RWPE2 (cell line): ENCODE data around the gene PPP1R7.

Experiments
- ATAC-seq: fragments of 200-7000 bp; cut with Tn5 transposase; 3 replicates; pipeline ENCODE4 v1.9.1; 2021; ENCODE audit warnings: low read depth
- DNase-seq: peaks from one replicate; pipeline ENCODE4 v3.0.0-alpha.2; 2020; ENCODE audit warnings: low spot score
- H3K27ac ChIP-seq: fragments of 450-650 bp; 2 replicates; pipeline ENCODE4 v1.5.1; 2017; ENCODE audit warnings: mild to moderate bottlenecking; ENCODE audit not compliant: poor library complexity, severe bottlenecking
- H3K27me3 ChIP-seq: fragments of 250-450 bp; sonication (Bioruptor Pico); 2 replicates; pipeline ENCODE4 v1.5.1; 2021; ENCODE audit warnings: mild to moderate bottlenecking, moderate library complexity; ENCODE audit not compliant: insufficient read depth, poor library complexity, severe bottlenecking
- H3K36me3 ChIP-seq: fragments of 250-450 bp; sonication (Bioruptor Pico); 2 replicates; pipeline ENCODE4 v1.5.1; 2020; ENCODE audit warnings: low read depth, mild to moderate bottlenecking, moderate library complexity
- H3K4me1 ChIP-seq: fragments of 250-450 bp; sonication (Bioruptor Pico); 2 replicates; pipeline ENCODE4 v1.5.1; 2021; ENCODE audit warnings: mild to moderate bottlenecking, moderate library complexity; ENCODE audit not compliant: insufficient read depth, poor library complexity, severe bottlenecking
- H3K4me3 ChIP-seq: fragments of 250-450 bp; sonication (Bioruptor Pico); 2 replicates; pipeline ENCODE4 v1.5.1; 2021; ENCODE audit warnings: mild to moderate bottlenecking, moderate library complexity; ENCODE audit not compliant: severe bottlenecking
- H3K9me3 ChIP-seq: fragments of 250-450 bp; sonication (Bioruptor Pico); 2 replicates; pipeline ENCODE4 v1.5.1; 2021; ENCODE audit warnings: mild to moderate bottlenecking, moderate library complexity; ENCODE audit not compliant: severe bottlenecking
- TF ChIP-seq, protein P1 (sequence below): fragments of 450-650 bp; IDR thresholded peaks from one replicate; pipeline ENCODE4 v1.5.1; 2017; ENCODE audit warnings: mild to moderate bottlenecking, moderate library complexity; ENCODE audit not compliant: poor library complexity, severe bottlenecking

PPP1R7 gene

DNA sequence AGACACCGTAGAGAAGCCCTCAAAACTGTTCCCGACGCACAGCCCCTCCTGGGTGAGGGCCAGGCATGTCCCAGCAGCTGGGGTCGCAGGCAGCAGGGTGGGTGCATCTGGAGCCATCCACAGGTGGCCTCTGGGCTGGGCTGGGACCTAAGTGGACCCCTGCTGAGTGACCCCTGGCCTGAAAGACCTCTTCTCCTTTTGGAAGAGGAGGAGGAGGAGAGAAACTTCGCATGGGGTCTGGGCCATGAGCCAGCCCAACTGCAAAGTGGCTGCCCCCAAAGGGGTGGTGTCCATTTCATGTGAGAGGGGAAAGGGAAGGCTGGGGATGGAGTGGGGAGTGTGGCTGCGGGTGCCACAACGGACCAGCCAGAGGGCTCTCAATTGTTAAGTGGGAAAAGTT, 63.3 kb downstream of the PPP1R7 start:
- no peaks in the 10 kb centered on the region for H3K36me3 ChIP-seq
- no peaks in the 10 kb centered on the region for H3K4me1 ChIP-seq
- H3K27me3 ChIP-seq: no peaks in the 10 kb centered on the region
- no peak for DNase-seq
- H3K27ac ChIP-seq: no peak overlapping the region
- H3K4me3 ChIP-seq: no peak overlapping the region
- ATAC-seq: no peak
- H3K9me3 ChIP-seq: no peaks in the 10 kb centered on the region
- TF ChIP-seq, protein P1, sequence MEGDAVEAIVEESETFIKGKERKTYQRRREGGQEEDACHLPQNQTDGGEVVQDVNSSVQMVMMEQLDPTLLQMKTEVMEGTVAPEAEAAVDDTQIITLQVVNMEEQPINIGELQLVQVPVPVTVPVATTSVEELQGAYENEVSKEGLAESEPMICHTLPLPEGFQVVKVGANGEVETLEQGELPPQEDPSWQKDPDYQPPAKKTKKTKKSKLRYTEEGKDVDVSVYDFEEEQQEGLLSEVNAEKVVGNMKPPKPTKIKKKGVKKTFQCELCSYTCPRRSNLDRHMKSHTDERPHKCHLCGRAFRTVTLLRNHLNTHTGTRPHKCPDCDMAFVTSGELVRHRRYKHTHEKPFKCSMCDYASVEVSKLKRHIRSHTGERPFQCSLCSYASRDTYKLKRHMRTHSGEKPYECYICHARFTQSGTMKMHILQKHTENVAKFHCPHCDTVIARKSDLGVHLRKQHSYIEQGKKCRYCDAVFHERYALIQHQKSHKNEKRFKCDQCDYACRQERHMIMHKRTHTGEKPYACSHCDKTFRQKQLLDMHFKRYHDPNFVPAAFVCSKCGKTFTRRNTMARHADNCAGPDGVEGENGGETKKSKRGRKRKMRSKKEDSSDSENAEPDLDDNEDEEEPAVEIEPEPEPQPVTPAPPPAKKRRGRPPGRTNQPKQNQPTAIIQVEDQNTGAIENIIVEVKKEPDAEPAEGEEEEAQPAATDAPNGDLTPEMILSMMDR: no peak

DNA sequence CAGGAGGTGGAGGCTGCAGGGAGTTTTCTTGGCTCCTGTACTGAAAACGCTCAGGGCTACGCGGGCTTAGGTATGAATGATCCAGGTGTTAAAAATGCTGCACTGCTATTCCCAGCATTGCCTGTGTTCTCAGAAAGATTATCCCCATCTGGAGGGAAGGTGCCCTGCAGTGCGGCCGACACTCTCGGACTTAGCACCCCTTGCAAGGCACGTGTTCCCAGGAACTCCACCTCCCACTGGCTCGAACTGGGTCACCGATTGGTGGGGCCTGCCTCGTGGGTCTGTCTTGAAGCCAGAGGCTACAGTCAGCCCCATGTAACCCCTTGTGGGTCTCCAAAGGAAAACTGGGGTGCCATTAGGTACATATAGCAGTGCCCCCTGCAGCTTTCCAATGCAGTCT, 63.9 kb downstream of the PPP1R7 start:
- ATAC-seq: no peak
- Histone ChIP-seq H3K27me3 (no peaks in the 10 kb centered on the region), H3K27ac (no peak overlapping the region), H3K9me3 (no peaks in the 10 kb centered on the region), H3K4me3 (no peak overlapping the region), H3K4me1 (no peaks in the 10 kb centered on the region), H3K36me3 (no peaks in the 10 kb centered on the region)
- TF ChIP-seq, protein P1: no peak
- no peak for DNase-seq

DNA sequence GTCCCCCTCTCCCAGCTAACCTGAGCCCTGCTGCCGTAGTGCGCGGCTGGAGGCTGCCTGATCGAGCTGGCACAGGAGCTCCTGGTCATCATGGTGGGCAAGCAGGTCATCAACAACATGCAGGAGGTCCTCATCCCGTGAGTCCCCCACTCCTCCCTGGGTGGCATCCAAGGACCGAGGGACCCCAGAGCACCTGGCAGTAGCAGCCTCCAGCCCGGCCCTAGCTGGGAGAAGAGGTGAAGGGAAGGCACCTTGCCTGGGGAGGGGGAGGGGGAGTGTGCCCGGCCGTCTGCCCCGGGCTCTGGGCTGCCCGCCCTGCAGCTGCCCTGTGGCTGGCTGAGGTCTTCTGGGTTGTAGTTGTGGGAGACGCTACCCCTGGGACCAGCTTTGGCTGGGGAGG, 64.5 kb downstream of the PPP1R7 start:
- TF ChIP-seq, protein P1: no peak
- Histone ChIP-seq H3K36me3 (no peaks in the 10 kb centered on the region), H3K9me3 (no peaks in the 10 kb centered on the region), H3K27ac (no peak overlapping the region), H3K27me3 (no peaks in the 10 kb centered on the region), H3K4me3 (no peak overlapping the region), H3K4me1 (no peaks in the 10 kb centered on the region)
- ATAC-seq (no peak), DNase-seq (no peak)

DNA sequence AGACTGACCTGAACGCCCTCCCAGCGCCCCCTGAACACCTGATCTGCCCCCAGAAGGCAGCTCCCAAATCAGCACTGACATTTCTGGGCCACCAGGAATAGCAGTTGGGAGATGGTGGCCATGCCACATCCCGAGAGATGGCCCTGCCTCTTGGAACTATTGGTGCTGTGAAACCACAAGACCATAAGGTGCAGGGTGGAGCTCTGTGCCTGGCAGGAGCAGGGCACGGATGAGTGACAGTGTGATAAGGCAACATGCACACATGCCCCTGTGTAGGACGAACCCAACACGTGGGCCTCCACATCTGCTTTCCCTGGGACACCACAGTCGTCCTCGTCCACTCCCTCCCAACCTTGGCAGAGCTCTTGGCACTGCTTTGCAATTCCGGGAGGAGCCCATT, 65.2 kb downstream of the PPP1R7 start:
- Histone ChIP-seq H3K27me3 (no peaks in the 10 kb centered on the region), H3K27ac (no peak overlapping the region), H3K4me1 (no peaks in the 10 kb centered on the region), H3K36me3 (no peaks in the 10 kb centered on the region), H3K9me3 (no peaks in the 10 kb centered on the region), H3K4me3 (no peak overlapping the region)
- DNase-seq (no peak), ATAC-seq (no peak)
- TF ChIP-seq, protein P1: no peak

DNA sequence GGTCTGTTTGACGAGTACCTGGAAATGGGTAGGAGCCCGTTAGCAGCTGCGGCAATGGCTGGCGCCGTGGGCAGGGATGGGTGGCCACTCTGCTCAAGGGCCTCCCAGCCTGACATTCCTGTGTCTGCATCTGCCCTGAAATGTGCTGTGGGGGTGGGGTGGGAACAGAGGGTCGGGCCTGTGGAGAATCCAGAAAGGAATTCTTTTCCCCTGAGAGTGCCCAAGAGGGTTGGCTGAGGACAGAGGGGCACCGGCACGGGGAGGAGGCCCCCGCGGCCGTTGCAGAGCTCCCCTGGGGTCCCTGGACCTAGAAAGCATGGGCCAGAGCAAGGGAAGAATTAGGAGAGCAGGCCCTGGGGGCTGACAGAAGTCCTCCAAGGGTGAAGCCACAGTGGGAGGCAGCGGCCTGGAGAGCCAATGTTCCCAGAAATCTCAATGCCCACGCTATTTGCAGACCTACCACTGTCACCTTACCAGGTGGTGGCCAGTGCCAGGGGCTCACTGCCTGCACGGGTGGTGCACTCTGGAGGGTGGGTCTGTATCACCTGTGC, 66.0 kb downstream of the PPP1R7 start:
- Histone ChIP-seq H3K4me1 (no peaks in the 10 kb centered on the region), H3K36me3 (no peaks in the 10 kb centered on the region), H3K9me3 (no peaks in the 10 kb centered on the region), H3K4me3 (no peak overlapping the region), H3K27me3 (no peaks in the 10 kb centered on the region), H3K27ac (no peak overlapping the region)
- TF ChIP-seq, protein P1: no peak
- DNase-seq (no peak), ATAC-seq (no peak)
